SK-N-SH treated with all-trans-retinoic acid at 6 μM for 48 hours (cell line): ENCODE data around the gene FOSB.

Experiments
- ATAC-seq: fragments of 200-7000 bp; cut with Tn5 transposase; 3 replicates; pipeline ENCODE4 v1.9.1; 2020; ENCODE audit warnings: mild to moderate bottlenecking, moderate library complexity
- BACH2 ChIP-seq: fragments of 250-450 bp; sonication (Bioruptor Pico); IDR thresholded peaks from 2 replicates; pipeline ENCODE4 v1.9.0; 2021; ENCODE audit warnings: mild to moderate bottlenecking, borderline replicate concordance
- CSDC2 ChIP-seq: fragments of 250-450 bp; sonication (Bioruptor Pico); IDR thresholded peaks from 2 replicates; pipeline ENCODE4 v1.5.0; 2020; ENCODE audit warnings: mild to moderate bottlenecking, moderate library complexity
- GLIS3 ChIP-seq: fragments of 250-450 bp; sonication (Bioruptor Pico); IDR thresholded peaks from 2 replicates; pipeline ENCODE4 v1.5.0; 2020; ENCODE audit warnings: mild to moderate bottlenecking, moderate library complexity
- ISL1 ChIP-seq: fragments of 250-450 bp; sonication (Bioruptor Pico); IDR thresholded peaks from 2 replicates; pipeline ENCODE4 v2.1.2; 2022; ENCODE audit warnings: mild to moderate bottlenecking, moderate library complexity
- OSR1 ChIP-seq: fragments of 250-450 bp; sonication (Bioruptor Pico); IDR thresholded peaks from 2 replicates; pipeline ENCODE4 v1.8.0; 2022; ENCODE audit warnings: moderate library complexity, mild to moderate bottlenecking, inconsistent platforms
- RARB ChIP-seq: fragments of 250-450 bp; sonication (Bioruptor Pico); IDR thresholded peaks from 2 replicates; pipeline ENCODE4 v1.8.0; 2021; ENCODE audit warnings: mild to moderate bottlenecking, moderate library complexity
- SNAI2 ChIP-seq: fragments of 250-450 bp; sonication (Bioruptor Pico); IDR thresholded peaks from 2 replicates; pipeline ENCODE4 v1.5.0; 2020; ENCODE audit warnings: mild to moderate bottlenecking, moderate library complexity
- TCF4 ChIP-seq: fragments of 250-450 bp; sonication (Bioruptor Pico); IDR thresholded peaks from 2 replicates; pipeline ENCODE4 v1.8.0; 2021; ENCODE audit warnings: mild to moderate bottlenecking, moderate library complexity, borderline replicate concordance
- TOX ChIP-seq: fragments of 250-450 bp; sonication (Bioruptor Pico); IDR thresholded peaks from 2 replicates; pipeline ENCODE4 v1.8.0; 2021; ENCODE audit warnings: mild to moderate bottlenecking, moderate library complexity, borderline replicate concordance
- ZNF565 ChIP-seq: fragments of 450-650 bp; formaldehyde crosslinking; conservative IDR thresholded peaks from 2 replicates; pipeline ENCODE4 v1.5.0; 2020; ENCODE audit warnings: low read depth, mild to moderate bottlenecking, moderate library complexity
- ZNF70 ChIP-seq: fragments of 450-650 bp; formaldehyde crosslinking; IDR thresholded peaks from 2 replicates; pipeline ENCODE4 v1.5.0; 2020; ENCODE audit warnings: mild to moderate bottlenecking, moderate library complexity
- TF ChIP-seq, protein P1 (sequence below): fragments of 250-450 bp; sonication (Bioruptor Pico); IDR thresholded peaks from 2 replicates; pipeline ENCODE4 v1.8.0; 2020; ENCODE audit warnings: mild to moderate bottlenecking, moderate library complexity, borderline replicate concordance
- TF ChIP-seq, protein P2 (sequence below): fragments of 250-450 bp; sonication (Bioruptor Pico); IDR thresholded peaks from 2 replicates; pipeline ENCODE4 v1.8.0; 2021; ENCODE audit warnings: low read depth, mild to moderate bottlenecking, moderate library complexity, borderline replicate concordance
- TF ChIP-seq, protein P3 (sequence below): fragments of 250-450 bp; sonication (Bioruptor Pico); IDR thresholded peaks from 2 replicates; pipeline ENCODE4 v1.5.0; 2020; ENCODE audit warnings: mild to moderate bottlenecking, moderate library complexity
- TF ChIP-seq, protein P4 (sequence below): fragments of 250-450 bp; sonication (Bioruptor Pico); IDR thresholded peaks from 2 replicates; pipeline ENCODE4 v1.5.1; 2021; ENCODE audit warnings: mild to moderate bottlenecking, moderate library complexity

Gene FOSB

DNA sequence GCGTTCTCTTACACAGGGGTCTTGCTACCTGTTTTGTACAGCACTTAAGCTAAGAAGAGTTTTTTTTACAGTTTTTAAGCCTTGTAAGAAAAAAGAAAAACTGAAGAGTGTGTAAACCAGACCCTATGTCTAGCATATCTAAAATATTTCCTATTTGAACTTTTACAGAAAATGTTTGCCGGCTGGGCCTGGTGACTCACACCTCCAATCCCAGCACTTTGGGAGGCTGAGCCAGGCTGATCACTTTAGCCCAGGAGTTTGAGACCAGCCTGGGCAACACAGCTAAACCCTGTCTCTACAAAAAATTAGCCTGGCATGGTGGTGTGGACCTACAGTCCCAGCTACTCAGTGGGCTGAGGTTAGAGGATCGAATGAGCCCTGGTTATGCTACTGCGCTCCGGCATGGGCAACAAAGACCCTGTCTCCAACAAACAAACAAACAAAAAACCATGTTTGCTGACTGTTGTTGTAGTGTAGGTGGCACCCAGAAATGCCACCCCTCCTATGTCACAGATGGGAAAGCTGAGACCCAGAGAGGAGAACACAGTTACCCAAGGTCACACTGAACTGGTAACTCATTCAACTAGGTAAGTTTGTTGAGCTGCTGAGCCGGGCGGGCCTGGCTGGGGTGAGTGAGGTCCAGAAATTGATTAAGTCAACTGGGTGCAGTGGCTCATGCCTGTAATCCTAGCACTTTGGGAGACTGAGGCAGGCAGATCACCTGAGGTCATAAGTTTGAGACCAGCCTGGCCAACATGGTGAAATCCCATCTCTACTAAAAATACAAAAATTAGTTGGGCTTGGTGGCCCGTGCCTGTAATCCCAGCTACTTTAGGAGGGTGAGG lies 37.6 kb downstream of the FOSB start:
- no peak for ATAC-seq
- TF ChIP-seq ISL1 (CRISPR knock-in tag) (no peak), TOX (no peak), RARB (no peak), TCF4 (CRISPR knock-in tag) (no peak), GLIS3 (no peak), ZNF70 (CRISPR knock-in tag) (no peak)
- TF ChIP-seq, protein P1, sequence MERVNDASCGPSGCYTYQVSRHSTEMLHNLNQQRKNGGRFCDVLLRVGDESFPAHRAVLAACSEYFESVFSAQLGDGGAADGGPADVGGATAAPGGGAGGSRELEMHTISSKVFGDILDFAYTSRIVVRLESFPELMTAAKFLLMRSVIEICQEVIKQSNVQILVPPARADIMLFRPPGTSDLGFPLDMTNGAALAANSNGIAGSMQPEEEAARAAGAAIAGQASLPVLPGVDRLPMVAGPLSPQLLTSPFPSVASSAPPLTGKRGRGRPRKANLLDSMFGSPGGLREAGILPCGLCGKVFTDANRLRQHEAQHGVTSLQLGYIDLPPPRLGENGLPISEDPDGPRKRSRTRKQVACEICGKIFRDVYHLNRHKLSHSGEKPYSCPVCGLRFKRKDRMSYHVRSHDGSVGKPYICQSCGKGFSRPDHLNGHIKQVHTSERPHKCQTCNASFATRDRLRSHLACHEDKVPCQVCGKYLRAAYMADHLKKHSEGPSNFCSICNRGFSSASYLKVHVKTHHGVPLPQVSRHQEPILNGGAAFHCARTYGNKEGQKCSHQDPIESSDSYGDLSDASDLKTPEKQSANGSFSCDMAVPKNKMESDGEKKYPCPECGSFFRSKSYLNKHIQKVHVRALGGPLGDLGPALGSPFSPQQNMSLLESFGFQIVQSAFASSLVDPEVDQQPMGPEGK (CRISPR knock-in tag) = no peak

DNA sequence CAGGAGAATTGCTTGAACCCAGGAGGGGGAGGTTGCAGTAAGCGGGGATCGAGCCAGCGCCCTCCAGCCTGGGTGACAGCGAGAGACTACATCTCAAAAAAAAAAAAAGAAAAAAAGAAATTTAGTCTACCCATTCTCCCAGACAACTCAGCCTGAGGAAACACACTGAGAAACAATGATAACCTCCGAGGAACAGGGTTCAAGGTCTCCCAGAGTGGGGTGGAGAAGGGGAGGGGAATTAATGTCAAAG lies 38.1 kb downstream of the FOSB start:
- TF ChIP-seq TCF4 (CRISPR knock-in tag) (no peak), BACH2 (CRISPR knock-in tag) (no peak), ZNF70 (CRISPR knock-in tag) (no peak), SNAI2 (CRISPR knock-in tag) (no peak), RARB (no peak), ZNF565 (CRISPR knock-in tag) (no peak), GLIS3 (no peak), OSR1 (CRISPR knock-in tag) (no peak), TOX (no peak), ISL1 (CRISPR knock-in tag) (no peak)
- TF ChIP-seq, protein P2, sequence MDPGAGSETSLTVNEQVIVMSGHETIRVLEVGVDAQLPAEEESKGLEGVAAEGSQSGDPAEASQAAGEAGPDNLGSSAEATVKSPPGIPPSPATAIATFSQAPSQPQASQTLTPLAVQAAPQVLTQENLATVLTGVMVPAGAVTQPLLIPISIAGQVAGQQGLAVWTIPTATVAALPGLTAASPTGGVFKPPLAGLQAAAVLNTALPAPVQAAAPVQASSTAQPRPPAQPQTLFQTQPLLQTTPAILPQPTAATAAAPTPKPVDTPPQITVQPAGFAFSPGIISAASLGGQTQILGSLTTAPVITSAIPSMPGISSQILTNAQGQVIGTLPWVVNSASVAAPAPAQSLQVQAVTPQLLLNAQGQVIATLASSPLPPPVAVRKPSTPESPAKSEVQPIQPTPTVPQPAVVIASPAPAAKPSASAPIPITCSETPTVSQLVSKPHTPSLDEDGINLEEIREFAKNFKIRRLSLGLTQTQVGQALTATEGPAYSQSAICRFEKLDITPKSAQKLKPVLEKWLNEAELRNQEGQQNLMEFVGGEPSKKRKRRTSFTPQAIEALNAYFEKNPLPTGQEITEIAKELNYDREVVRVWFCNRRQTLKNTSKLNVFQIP = no peak
- TF ChIP-seq, protein P1 (CRISPR knock-in tag) = no peak
- TF ChIP-seq, protein P3, sequence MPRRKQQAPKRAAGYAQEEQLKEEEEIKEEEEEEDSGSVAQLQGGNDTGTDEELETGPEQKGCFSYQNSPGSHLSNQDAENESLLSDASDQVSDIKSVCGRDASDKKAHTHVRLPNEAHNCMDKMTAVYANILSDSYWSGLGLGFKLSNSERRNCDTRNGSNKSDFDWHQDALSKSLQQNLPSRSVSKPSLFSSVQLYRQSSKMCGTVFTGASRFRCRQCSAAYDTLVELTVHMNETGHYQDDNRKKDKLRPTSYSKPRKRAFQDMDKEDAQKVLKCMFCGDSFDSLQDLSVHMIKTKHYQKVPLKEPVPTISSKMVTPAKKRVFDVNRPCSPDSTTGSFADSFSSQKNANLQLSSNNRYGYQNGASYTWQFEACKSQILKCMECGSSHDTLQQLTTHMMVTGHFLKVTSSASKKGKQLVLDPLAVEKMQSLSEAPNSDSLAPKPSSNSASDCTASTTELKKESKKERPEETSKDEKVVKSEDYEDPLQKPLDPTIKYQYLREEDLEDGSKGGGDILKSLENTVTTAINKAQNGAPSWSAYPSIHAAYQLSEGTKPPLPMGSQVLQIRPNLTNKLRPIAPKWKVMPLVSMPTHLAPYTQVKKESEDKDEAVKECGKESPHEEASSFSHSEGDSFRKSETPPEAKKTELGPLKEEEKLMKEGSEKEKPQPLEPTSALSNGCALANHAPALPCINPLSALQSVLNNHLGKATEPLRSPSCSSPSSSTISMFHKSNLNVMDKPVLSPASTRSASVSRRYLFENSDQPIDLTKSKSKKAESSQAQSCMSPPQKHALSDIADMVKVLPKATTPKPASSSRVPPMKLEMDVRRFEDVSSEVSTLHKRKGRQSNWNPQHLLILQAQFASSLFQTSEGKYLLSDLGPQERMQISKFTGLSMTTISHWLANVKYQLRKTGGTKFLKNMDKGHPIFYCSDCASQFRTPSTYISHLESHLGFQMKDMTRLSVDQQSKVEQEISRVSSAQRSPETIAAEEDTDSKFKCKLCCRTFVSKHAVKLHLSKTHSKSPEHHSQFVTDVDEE (CRISPR knock-in tag) = no peak
- TF ChIP-seq, protein P4, sequence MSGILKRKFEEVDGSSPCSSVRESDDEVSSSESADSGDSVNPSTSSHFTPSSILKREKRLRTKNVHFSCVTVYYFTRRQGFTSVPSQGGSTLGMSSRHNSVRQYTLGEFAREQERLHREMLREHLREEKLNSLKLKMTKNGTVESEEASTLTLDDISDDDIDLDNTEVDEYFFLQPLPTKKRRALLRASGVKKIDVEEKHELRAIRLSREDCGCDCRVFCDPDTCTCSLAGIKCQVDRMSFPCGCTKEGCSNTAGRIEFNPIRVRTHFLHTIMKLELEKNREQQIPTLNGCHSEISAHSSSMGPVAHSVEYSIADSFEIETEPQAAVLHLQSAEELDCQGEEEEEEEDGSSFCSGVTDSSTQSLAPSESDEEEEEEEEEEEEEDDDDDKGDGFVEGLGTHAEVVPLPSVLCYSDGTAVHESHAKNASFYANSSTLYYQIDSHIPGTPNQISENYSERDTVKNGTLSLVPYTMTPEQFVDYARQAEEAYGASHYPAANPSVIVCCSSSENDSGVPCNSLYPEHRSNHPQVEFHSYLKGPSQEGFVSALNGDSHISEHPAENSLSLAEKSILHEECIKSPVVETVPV (CRISPR knock-in tag) = no peak

DNA sequence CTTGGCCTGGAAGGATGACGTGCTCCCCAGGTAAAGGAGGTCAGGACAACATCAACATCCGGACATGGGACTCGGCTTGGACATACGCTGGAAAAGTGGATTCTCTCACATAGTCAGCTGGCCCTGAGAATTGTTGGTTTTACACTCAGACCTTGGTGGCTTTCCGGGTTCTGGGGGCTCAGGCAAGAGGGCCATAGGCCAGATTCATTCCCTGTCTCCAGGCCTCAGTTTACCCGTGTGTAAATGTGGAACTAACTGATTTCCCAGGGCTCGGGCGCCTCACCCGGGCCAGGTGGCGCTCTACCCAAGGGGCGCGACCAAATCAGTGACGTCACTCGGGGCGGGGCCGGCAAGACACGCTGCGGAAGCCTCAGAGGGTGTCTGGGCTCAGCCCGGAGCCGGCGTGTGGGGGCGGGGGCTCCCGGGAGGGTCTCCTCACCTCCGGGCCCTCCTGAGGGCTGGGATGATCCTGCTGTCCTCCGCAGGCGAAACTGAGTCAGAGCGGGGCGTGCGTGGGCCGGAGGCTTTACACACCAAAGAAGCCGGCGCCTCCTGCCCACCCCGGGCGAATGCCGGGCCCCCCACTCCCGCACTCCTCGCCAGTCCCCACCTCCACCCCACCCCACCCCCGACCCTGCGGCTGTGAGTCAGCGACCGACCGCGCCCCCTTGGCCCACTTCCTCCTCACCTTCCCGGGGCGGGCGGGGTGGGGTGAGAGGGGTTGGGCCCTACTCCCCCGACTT lies 38.6 kb downstream of the FOSB start:
- peak; percentile 77 for ATAC-seq
- no peak for TF ChIP-seq OSR1 (CRISPR knock-in tag)
- TF ChIP-seq, protein P1 (CRISPR knock-in tag) = peak; percentile 67; the same call in 1 of the 2 replicates
- no peak for TF ChIP-seq RARB
- peak; percentile 28; the same call in 1 of the 2 replicates for TF ChIP-seq CSDC2

More for the DNA sequence above, 38.1 kb downstream of the FOSB start:
- no peak for ATAC-seq
